ENCODE data around the gene ELK1.

Gene ELK1

GRCh38 chrX:47613082-47613481 is 37.3 kb downstream of the ELK1 start:
- Histone ChIP-seq H3K27ac (ENCODE audit: low read depth, low read length) (no peak overlapping the region), H4K20me1 (ENCODE audit: low read depth, low read length) (no peaks in the 10 kb centered on the region), H3K79me2 (ENCODE audit: insufficient read depth, low read length) (no peaks in the 10 kb centered on the region), H3K9ac (ENCODE audit: low read length) (no peak overlapping the region), H3K27me3 (ENCODE audit: low read length) (no peaks in the 10 kb centered on the region), H3K9me3 (ENCODE audit: insufficient read depth, low read length) (no peaks in the 10 kb centered on the region), H3K4me2 (ENCODE audit: low read depth, low read length, poor library complexity, severe bottlenecking) (no peak overlapping the region), H3K9me2 (replicated peaks; ENCODE audit: insufficient read depth, low read length) (no peaks in the 10 kb centered on the region), H3F3A (ENCODE audit: insufficient read depth) (no peaks in the 10 kb centered on the region), H3K4me3 (ENCODE audit: insufficient read depth, low read length, poor library complexity, severe bottlenecking) (no peak overlapping the region), H3K36me3 (ENCODE audit: low read length) (no peaks in the 10 kb centered on the region), H2AFZ (ENCODE audit: low read depth, low read length, severe bottlenecking) (no peak overlapping the region)
- TF ChIP-seq CTCF (IDR thresholded peaks at IDR 0.05; ENCODE audit: insufficient read depth, low read length, poor library complexity, severe bottlenecking) = no peak
- no peak for TF ChIP-seq EZH2phosphoT487 (conservative IDR thresholded peaks at IDR 0.05; ENCODE audit: low read length)

GRCh38 chrX:47612418-47612817 is 37.9 kb downstream of the ELK1 start:
- Histone ChIP-seq H2AFZ (ENCODE audit: low read depth, low read length, severe bottlenecking) (no peak overlapping the region), H3K27ac (ENCODE audit: low read depth, low read length) (no peak overlapping the region), H3K4me2 (ENCODE audit: low read depth, low read length, poor library complexity, severe bottlenecking) (no peak overlapping the region), H3K36me3 (ENCODE audit: low read length) (no peaks in the 10 kb centered on the region), H3K9ac (ENCODE audit: low read length) (no peak overlapping the region), H3F3A (ENCODE audit: insufficient read depth) (no peaks in the 10 kb centered on the region), H4K20me1 (ENCODE audit: low read depth, low read length) (no peaks in the 10 kb centered on the region), H3K9me2 (replicated peaks; ENCODE audit: insufficient read depth, low read length) (no peaks in the 10 kb centered on the region), H3K27me3 (ENCODE audit: low read length) (no peaks in the 10 kb centered on the region), H3K4me3 (ENCODE audit: insufficient read depth, low read length, poor library complexity, severe bottlenecking) (no peak overlapping the region), H3K9me3 (ENCODE audit: insufficient read depth, low read length) (no peaks in the 10 kb centered on the region), H3K79me2 (ENCODE audit: insufficient read depth, low read length) (no peaks in the 10 kb centered on the region)
- TF ChIP-seq CTCF (IDR thresholded peaks at IDR 0.05; ENCODE audit: insufficient read depth, low read length, poor library complexity, severe bottlenecking) = no peak
- no peak for TF ChIP-seq EZH2phosphoT487 (conservative IDR thresholded peaks at IDR 0.05; ENCODE audit: low read length)

- no peak overlapping the region for H2AFZ ChIP-seq (ENCODE audit: low read depth, low read length, severe bottlenecking)
- H3K9me3 ChIP-seq (ENCODE audit: insufficient read depth, low read length) = no peaks in the 10 kb centered on the region
- no peaks in the 10 kb centered on the region for H3K79me2 ChIP-seq (ENCODE audit: insufficient read depth, low read length)
- no peaks in the 10 kb centered on the region for H3K36me3 ChIP-seq (ENCODE audit: low read length)
- no peak overlapping the region for H3K27ac ChIP-seq (ENCODE audit: low read depth, low read length)
- TF ChIP-seq EZH2phosphoT487 (conservative IDR thresholded peaks at IDR 0.05; ENCODE audit: low read length) = no peak
- TF ChIP-seq CTCF (IDR thresholded peaks at IDR 0.05; ENCODE audit: insufficient read depth, low read length, poor library complexity, severe bottlenecking) = no peak
- H3K27me3 ChIP-seq (ENCODE audit: low read length) = no peaks in the 10 kb centered on the region
- H3K4me3 ChIP-seq (ENCODE audit: insufficient read depth, low read length, poor library complexity, severe bottlenecking) = no peak overlapping the region
- H3K9ac ChIP-seq (ENCODE audit: low read length) = no peak overlapping the region
- no peak overlapping the region for H3K4me2 ChIP-seq (ENCODE audit: low read depth, low read length, poor library complexity, severe bottlenecking)
- H3F3A ChIP-seq (ENCODE audit: insufficient read depth) = no peaks in the 10 kb centered on the region
- no peaks in the 10 kb centered on the region for H4K20me1 ChIP-seq (ENCODE audit: low read depth, low read length)
- H3K9me2 ChIP-seq (replicated peaks; ENCODE audit: insufficient read depth, low read length) = no peaks in the 10 kb centered on the region
These were observed 38.4 kb downstream of the ELK1 start for GRCh38 chrX:47611926-47612325.
